OCI-LY1 (cell line): ENCODE results near the gene OVOL2.

Source experiments
- H2AFZ ChIP-seq: fragments of 200-600 bp; sonication (generic), shearing (Covaris generic); 2 replicates; pipeline ENCODE4 v1.6.0; 2014; ENCODE audit warnings: antibody characterized with exemption, mild to moderate bottlenecking, low read length
- H3F3A ChIP-seq: fragments of 200-600 bp; sonication (generic), shearing (Covaris generic); 2 replicates; pipeline ENCODE4 v1.6.0; 2014; ENCODE audit warnings: mild to moderate bottlenecking, antibody characterized with exemption, low read length, moderate library complexity; ENCODE audit not compliant: insufficient read depth
- H3K27ac ChIP-seq: fragments of 200-600 bp; sonication (generic); 2 replicates; pipeline ENCODE4 v1.5.1; 2014; ENCODE audit warnings: low read length, mixed run types, mild to moderate bottlenecking, low read depth; ENCODE audit not compliant: poor library complexity, severe bottlenecking
- H3K27me3 ChIP-seq: fragments of 200-600 bp; sonication (generic); 2 replicates; pipeline ENCODE4 v1.6.0; 2014; ENCODE audit warnings: antibody characterized with exemption, mild to moderate bottlenecking, low read length, moderate library complexity; ENCODE audit not compliant: insufficient read depth
- H3K36me3 ChIP-seq: fragments of 200-600 bp; sonication (generic); 2 replicates; pipeline ENCODE4 v1.6.1; 2014; ENCODE audit warnings: mild to moderate bottlenecking, antibody characterized with exemption, low read length, moderate library complexity, mixed read lengths; ENCODE audit not compliant: insufficient read depth
- H3K4me1 ChIP-seq: fragments of 200-600 bp; sonication (generic); 2 replicates; pipeline ENCODE4 v1.5.1; 2014; ENCODE audit warnings: mild to moderate bottlenecking, low read length, moderate library complexity; ENCODE audit not compliant: insufficient read depth, severe bottlenecking
- H3K4me2 ChIP-seq: fragments of 200-600 bp; sonication (generic), shearing (Covaris generic); 2 replicates; pipeline ENCODE4 v1.6.1; 2014; ENCODE audit warnings: low read length
- H3K4me3 ChIP-seq: fragments of 200-600 bp; sonication (generic); 2 replicates; pipeline ENCODE4 v1.5.1; 2014; ENCODE audit warnings: low read length, low read depth, mild to moderate bottlenecking, mixed read lengths; ENCODE audit not compliant: poor library complexity, severe bottlenecking
- H3K79me2 ChIP-seq: fragments of 200-600 bp; shearing (Covaris generic); 2 replicates; pipeline ENCODE4 v1.6.1; 2016; ENCODE audit warnings: mixed run types, low read length, mixed read lengths; ENCODE audit not compliant: insufficient read depth
- H3K9ac ChIP-seq: fragments of 200-600 bp; sonication (generic), shearing (Covaris generic); 2 replicates; pipeline ENCODE4 v1.6.1; 2014; ENCODE audit warnings: mild to moderate bottlenecking, low read length, mixed read lengths
- H3K9me2 ChIP-seq: fragments of 200-600 bp; sonication (generic), shearing (Covaris generic); 2 replicates; pipeline ENCODE4 v1.6.1; 2014; ENCODE audit warnings: low read depth, mild to moderate bottlenecking, low read length, mixed read lengths
- H3K9me3 ChIP-seq: fragments of 200-600 bp; shearing (Covaris generic); 2 replicates; pipeline ENCODE4 v1.6.1; 2014; ENCODE audit warnings: low read length, mixed read lengths
- H4K20me1 ChIP-seq: fragments of 200-600 bp; sonication (generic), shearing (Covaris generic); 2 replicates; pipeline ENCODE4 v1.6.0; 2016; ENCODE audit warnings: mild to moderate bottlenecking, low read length; ENCODE audit not compliant: insufficient read depth
- EZH2 ChIP-seq: fragments of 200-600 bp; sonication (generic), shearing (Covaris generic); IDR thresholded peaks from 2 replicates; pipeline ENCODE4 v1.8.0; 2017; ENCODE audit warnings: borderline replicate concordance, mixed run types, mild to moderate bottlenecking, antibody characterized with exemption, low read length, moderate library complexity, mixed read lengths
- TF ChIP-seq, protein P1 (sequence below): fragments of 200-600 bp; sonication (generic), shearing (Covaris generic); IDR thresholded peaks from 2 replicates; pipeline ENCODE4 v1.5.1; 2017; ENCODE audit warnings: mild to moderate bottlenecking, antibody characterized with exemption, low read length, moderate library complexity, mixed read lengths

Gene OVOL2

DNA sequence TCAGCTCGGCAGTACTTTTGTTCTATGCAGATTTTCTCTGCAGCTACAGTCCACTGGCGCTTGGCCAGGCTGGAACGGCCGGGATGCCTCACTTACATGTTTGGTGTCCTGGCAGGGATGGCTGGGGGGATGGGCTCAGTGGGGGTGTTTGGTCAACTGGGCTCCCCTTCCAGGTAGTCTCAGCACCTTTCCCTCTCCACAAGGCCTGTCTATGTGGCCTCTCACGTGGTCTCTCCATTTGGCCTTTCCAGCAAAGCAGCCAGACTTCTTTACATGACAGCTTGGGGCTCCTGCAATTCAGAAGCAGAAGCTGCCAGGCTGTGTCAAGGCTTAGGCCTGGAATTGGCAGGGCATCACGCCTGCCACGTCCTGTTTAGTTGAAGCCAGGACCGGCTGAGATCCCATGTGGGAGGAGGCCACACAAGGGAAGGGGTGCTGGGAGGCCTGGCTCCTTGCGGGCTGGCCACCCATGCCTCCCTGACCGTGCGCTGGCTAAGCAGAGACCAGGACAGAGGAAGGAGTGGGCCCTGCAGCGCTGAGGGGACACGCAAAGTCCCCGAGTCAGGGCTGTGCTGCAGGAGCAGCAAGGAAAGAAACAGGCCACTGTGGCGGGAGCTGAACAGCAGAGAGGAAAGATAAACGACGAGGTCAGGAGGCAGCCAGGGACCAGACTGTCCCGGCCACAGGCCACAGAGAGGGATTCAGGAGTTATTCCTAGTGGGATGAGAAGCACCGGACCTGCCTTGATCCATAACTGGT, 50.0 kb downstream of the OVOL2 start:
- H3K27ac ChIP-seq, result no peak overlapping the region
- H3K27me3 ChIP-seq, result no peaks in the 10 kb centered on the region; the same call in 1 of the 2 replicates
- H3K4me3 ChIP-seq, result no peak overlapping the region
- peaks cover 17% of the 10 kb centered on the region for H3K4me1 ChIP-seq
- H3K36me3 ChIP-seq, result no peaks in the 10 kb centered on the region
- no peaks in the 10 kb centered on the region for H3K79me2 ChIP-seq
- H3K4me2 ChIP-seq, result no peak overlapping the region
- TF ChIP-seq, protein P1, sequence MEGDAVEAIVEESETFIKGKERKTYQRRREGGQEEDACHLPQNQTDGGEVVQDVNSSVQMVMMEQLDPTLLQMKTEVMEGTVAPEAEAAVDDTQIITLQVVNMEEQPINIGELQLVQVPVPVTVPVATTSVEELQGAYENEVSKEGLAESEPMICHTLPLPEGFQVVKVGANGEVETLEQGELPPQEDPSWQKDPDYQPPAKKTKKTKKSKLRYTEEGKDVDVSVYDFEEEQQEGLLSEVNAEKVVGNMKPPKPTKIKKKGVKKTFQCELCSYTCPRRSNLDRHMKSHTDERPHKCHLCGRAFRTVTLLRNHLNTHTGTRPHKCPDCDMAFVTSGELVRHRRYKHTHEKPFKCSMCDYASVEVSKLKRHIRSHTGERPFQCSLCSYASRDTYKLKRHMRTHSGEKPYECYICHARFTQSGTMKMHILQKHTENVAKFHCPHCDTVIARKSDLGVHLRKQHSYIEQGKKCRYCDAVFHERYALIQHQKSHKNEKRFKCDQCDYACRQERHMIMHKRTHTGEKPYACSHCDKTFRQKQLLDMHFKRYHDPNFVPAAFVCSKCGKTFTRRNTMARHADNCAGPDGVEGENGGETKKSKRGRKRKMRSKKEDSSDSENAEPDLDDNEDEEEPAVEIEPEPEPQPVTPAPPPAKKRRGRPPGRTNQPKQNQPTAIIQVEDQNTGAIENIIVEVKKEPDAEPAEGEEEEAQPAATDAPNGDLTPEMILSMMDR, result no peak
- no peak for TF ChIP-seq EZH2
- H3K9me2 ChIP-seq, result no peaks in the 10 kb centered on the region
- no peaks in the 10 kb centered on the region for H3F3A ChIP-seq
- H2AFZ ChIP-seq, result no peak overlapping the region
- H3K9me3 ChIP-seq, result no peaks in the 10 kb centered on the region
- H4K20me1 ChIP-seq, result no peaks in the 10 kb centered on the region
- no peak overlapping the region for H3K9ac ChIP-seq

DNA sequence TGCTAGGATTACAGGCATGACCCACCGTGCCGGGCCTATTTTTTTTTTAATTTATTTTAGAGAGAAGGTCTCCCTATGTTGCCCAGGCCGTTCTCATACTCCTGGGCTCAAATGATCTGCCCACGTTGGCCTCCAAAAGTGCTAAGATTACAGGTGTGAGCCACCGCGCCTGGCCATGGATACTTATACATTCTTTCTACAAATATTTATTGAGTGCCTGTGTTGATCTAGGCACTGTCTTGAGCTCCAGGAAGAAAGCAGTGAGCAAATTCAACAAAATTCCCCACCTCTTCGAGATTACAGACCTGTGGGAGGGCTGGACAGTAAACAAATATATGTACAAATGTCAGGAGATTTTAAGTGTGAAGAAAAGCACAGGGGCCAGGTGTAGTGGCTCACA, 51.0 kb downstream of the OVOL2 start:
- H4K20me1 ChIP-seq, result no peaks in the 10 kb centered on the region
- H3K4me2 ChIP-seq, result no peak overlapping the region
- H3F3A ChIP-seq, result no peaks in the 10 kb centered on the region
- no peaks in the 10 kb centered on the region for H3K79me2 ChIP-seq
- no peak overlapping the region for H3K4me3 ChIP-seq
- H3K9me3 ChIP-seq, result no peaks in the 10 kb centered on the region
- H3K9me2 ChIP-seq, result no peaks in the 10 kb centered on the region
- H2AFZ ChIP-seq, result no peak overlapping the region
- H3K9ac ChIP-seq, result no peak overlapping the region
- no peaks in the 10 kb centered on the region for H3K36me3 ChIP-seq
- H3K4me1 ChIP-seq, result peaks cover 17% of the 10 kb centered on the region
- no peak for TF ChIP-seq EZH2
- TF ChIP-seq, protein P1, result no peak
- no peak overlapping the region for H3K27ac ChIP-seq
- no peaks in the 10 kb centered on the region; the same call in 1 of the 2 replicates for H3K27me3 ChIP-seq

DNA sequence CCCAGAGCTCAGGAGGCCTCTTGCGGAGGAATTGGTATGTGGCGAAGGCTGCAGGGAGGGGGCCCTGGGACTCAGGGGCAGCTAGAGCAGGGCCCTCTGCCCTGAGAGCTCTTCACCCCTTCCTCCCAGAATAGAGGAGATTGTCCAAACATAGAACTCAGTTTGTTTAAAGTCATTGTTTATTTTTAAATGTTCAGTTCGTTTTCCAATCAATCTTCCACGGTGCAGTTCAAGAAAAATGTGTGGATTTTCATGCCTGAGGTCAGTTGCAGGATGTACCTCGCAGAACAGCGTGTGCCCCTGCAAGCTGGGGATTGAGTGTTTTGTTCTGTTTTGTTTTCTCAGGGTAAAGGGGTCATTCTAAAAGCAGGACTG, 51.7 kb downstream of the OVOL2 start:
- peak overlapping the region; percentile 50; the same call in 1 of the 2 replicates for H3K4me2 ChIP-seq
- no peaks in the 10 kb centered on the region for H3K36me3 ChIP-seq
- no peaks in the 10 kb centered on the region for H4K20me1 ChIP-seq
- H3K9me2 ChIP-seq, result no peaks in the 10 kb centered on the region
- no peaks in the 10 kb centered on the region; the same call in 1 of the 2 replicates for H3K27me3 ChIP-seq
- no peak overlapping the region for H2AFZ ChIP-seq
- H3K27ac ChIP-seq, result no peak overlapping the region
- no peaks in the 10 kb centered on the region for H3F3A ChIP-seq
- no peak overlapping the region for H3K4me3 ChIP-seq
- H3K9ac ChIP-seq, result no peak overlapping the region
- no peaks in the 10 kb centered on the region for H3K9me3 ChIP-seq
- TF ChIP-seq EZH2, result no peak
- TF ChIP-seq, protein P1, result no peak
- no peaks in the 10 kb centered on the region for H3K79me2 ChIP-seq
- H3K4me1 ChIP-seq, result peaks cover 17% of the 10 kb centered on the region
